Peyer's patch (tissue), 4 donors: ENCODE measurements around the gene CDC27. TPM values are rescaled to one million over a fixed set of nuclear protein-coding genes. Genes with fewer than 3 reads are reported as not detected.

ENCODE experiments used
- DNase-seq, 3 donors: peaks; one replicate each; pipeline ENCODE4 v3.0.0-alpha.2; 2017 to 2019
- H3K27ac ChIP-seq, 4 donors: fragments of 200-600 bp; sonication (generic); one replicate each; pipeline ENCODE4 v1.5.1; 2016 to 2019
- H3K27me3 ChIP-seq, 2 donors: fragments of 200-600 bp; sonication (generic); one replicate each; pipeline ENCODE4 v1.5.1; 2019
- H3K36me3 ChIP-seq, 3 donors: fragments of 200-600 bp; sonication (generic); one replicate each; pipeline ENCODE4 v1.5.1; 2016 to 2019
- H3K4me1 ChIP-seq, 4 donors: fragments of 200-600 bp; sonication (generic); one replicate each; pipeline ENCODE4 v1.5.1; 2016 to 2019
- H3K4me3 ChIP-seq, 4 donors: fragments of 200-600 bp; sonication (generic); 1 replicate in 3 of 4; 2 replicates in 1 of 4; pipeline ENCODE4 v1.5.1; 2016 to 2019; ENCODE audit warnings: mild to moderate bottlenecking in 1 of 4
- H3K9me3 ChIP-seq, 4 donors: fragments of 200-600 bp; sonication (generic); one replicate each; pipeline ENCODE4 v1.5.1; 2016 to 2019; ENCODE audit warnings: mild to moderate bottlenecking in 1 of 4
- POLR2A ChIP-seq, 2 donors: fragments of 450-650 bp; IDR thresholded peaks; one replicate each; pipeline ENCODE4 v1.5.1; 2017; ENCODE audit warnings: antibody characterized with exemption in 2 of 2, mild to moderate bottlenecking in 2 of 2, moderate library complexity in 2 of 2
- total RNA-seq, 4 donors: library from RNA; depleted of rRNA; stranded (reverse); fragments of >200 nt; gene quantifications; one replicate each; pipeline ENCODE4 v1.1.0, GENCODE V29; 2016
- TF ChIP-seq, protein P1 (sequence below), 6 experiments: fragments of 450-650 bp in 4 of 6; fragments of 200-600 bp in 2 of 6; sonication (generic) in 1 of 6; IDR thresholded peaks; one replicate each; pipeline ENCODE4 v1.5.1; 2017 to 2019; ENCODE audit warnings: antibody characterized with exemption in 6 of 6, mild to moderate bottlenecking in 3 of 6, moderate library complexity in 1 of 6

CDC27 gene
- total RNA-seq, 4 donors from 2014 or later = 29.9 to 72.6 (median 47.4) TPM

DNA sequence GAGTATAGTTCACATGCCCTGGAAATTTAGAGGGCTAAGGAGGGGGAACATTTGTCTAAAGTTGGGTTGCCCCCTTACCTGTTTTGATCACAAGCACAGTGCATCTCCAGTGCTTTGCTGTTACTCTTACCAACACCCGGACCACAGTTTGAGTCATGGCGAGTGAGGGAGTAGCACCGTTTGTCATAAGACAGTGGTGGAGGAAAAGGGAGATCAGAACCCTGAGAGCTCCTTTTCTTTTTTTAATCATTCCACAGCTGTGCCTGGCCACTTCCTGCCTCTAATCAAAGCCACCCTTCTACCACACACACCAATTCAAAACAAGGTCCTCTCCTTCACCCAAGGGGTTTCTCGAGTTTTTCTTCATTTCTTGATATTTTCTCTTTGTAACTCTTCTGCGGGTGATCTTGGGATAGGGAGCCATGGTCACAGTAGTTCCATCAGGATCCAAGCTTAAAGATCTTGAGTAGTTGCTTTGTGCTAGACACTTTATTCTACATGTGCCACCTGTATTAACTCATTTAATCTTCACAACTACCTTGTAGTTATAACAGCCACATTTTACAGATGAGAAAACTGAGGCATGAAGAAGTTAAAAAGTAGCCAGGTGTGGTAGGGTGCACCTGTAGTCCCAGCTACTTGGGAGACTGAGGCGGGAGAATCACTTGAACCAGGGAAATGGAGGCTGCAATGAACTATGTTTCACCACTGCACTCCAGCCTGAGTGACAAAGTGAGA, 15.1 kb upstream of the CDC27 start:
- Histone ChIP-seq H3K4me1 (peaks cover 0 to 25% (median 15%) of the 10 kb centered on the region in 4 donors), H3K27ac (peak overlapping the region; percentile 75 to 82 (median 77)), H3K4me3 (no peak overlapping the region), H3K27me3 (no peaks in the 10 kb centered on the region), H3K9me3 (no peaks in the 10 kb centered on the region), H3K36me3 (no peaks in the 10 kb centered on the region)
- TF ChIP-seq, protein P1, sequence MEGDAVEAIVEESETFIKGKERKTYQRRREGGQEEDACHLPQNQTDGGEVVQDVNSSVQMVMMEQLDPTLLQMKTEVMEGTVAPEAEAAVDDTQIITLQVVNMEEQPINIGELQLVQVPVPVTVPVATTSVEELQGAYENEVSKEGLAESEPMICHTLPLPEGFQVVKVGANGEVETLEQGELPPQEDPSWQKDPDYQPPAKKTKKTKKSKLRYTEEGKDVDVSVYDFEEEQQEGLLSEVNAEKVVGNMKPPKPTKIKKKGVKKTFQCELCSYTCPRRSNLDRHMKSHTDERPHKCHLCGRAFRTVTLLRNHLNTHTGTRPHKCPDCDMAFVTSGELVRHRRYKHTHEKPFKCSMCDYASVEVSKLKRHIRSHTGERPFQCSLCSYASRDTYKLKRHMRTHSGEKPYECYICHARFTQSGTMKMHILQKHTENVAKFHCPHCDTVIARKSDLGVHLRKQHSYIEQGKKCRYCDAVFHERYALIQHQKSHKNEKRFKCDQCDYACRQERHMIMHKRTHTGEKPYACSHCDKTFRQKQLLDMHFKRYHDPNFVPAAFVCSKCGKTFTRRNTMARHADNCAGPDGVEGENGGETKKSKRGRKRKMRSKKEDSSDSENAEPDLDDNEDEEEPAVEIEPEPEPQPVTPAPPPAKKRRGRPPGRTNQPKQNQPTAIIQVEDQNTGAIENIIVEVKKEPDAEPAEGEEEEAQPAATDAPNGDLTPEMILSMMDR (IDR thresholded peaks at IDR 0.05) = no peak
- TF ChIP-seq POLR2A (IDR thresholded peaks at IDR 0.05) = no peak
- peak in 2 of 3 donors; percentile 55 to 69 for DNase-seq

DNA sequence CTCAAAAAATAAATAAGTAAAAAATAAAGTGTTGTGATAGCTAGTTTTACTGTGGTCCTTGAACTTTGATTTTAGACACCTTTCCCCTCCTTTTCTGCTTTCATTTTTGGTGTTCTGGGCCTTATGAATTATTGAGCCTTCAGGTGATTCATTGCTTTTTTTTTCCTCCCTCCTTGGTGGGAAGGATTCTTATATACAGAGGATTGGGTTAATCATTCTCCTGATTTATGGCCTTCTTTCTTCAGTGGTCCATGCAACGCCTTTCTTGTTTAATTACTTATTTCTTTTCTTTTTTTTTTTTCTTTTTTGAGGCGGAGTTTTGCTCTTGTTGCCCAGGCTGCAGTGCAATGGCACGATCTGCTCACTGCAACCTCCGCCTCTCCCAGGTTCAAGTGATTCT, 12.1 kb upstream of the CDC27 start:
- DNase-seq = no peak
- no peak overlapping the region for H3K4me3 ChIP-seq
- H3K27me3 ChIP-seq = no peaks in the 10 kb centered on the region
- H3K36me3 ChIP-seq = no peaks in the 10 kb centered on the region
- TF ChIP-seq, protein P1 (IDR thresholded peaks at IDR 0.05) = peak in 1 of 6 experiments; percentile 7
- no peak for TF ChIP-seq POLR2A (IDR thresholded peaks at IDR 0.05)
- H3K4me1 ChIP-seq = peaks cover 0 to 24% (median 15%) of the 10 kb centered on the region in 4 donors
- no peaks in the 10 kb centered on the region for H3K9me3 ChIP-seq
- H3K27ac ChIP-seq = peak overlapping the region in 1 of 4 donors; percentile 49

DNA sequence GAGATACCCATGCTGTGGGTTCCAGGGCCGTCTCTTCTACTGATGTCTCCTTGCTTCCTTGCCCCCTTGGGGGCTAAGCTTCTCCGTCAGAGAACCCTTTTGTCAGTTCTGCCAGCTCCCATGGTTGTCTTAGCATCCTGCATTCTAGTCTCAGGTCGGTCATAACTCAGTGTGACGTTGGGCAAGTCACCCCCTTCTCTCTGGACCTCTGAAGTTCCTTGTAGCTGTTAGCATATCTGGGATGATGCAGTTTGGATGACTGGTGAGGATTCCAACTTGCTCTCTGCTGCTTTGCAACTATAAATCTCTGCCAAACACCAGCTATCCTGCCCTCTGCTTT, 11.2 kb upstream of the CDC27 start:
- no peak for TF ChIP-seq POLR2A (IDR thresholded peaks at IDR 0.05)
- TF ChIP-seq, protein P1 (IDR thresholded peaks at IDR 0.05) = no peak
- Histone ChIP-seq H3K27me3 (no peaks in the 10 kb centered on the region), H3K4me1 (peaks cover 0 to 15% (median 10%) of the 10 kb centered on the region in 4 donors), H3K27ac (peak overlapping the region; percentile 32 to 78 (median 52)), H3K4me3 (no peak overlapping the region), H3K36me3 (no peaks in the 10 kb centered on the region), H3K9me3 (no peaks in the 10 kb centered on the region)
- no peak for DNase-seq

DNA sequence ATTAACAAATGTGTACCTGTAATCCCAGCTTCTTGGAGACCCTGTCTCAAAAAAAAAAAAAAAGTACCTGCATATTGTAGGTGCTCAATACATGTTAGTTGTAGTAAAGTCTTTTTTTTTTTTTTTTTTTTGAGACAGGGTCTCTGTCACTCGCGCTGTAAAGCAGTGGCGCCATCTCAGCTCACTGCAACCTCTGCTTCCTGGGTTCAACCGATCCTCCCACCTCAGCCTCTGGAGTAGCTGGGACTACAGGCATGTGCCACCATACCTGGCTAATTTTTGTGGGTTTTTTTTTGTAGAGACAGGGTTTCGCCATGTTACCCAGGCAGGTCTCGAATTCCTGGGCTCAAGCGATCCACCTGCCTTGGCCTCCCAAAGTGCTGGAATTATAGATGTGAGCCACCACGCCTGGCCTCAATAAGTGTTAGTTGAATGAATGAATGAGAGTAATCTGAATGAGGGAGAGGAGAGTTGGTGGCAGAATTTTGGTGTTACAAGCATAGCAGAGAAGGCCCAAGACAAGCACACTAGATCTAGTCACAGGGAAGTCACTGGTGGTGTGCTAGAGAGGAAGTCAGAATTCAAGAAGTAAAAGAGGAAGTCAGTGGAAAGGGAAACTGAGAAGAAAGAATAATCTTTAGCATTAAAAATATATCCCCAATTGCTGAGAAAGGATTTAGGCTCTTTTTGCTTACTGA, 10.7 kb upstream of the CDC27 start:
- no peaks in the 10 kb centered on the region for H3K9me3 ChIP-seq
- TF ChIP-seq, protein P1 (IDR thresholded peaks at IDR 0.05) = no peak
- TF ChIP-seq POLR2A (IDR thresholded peaks at IDR 0.05) = no peak
- H3K4me3 ChIP-seq = no peak overlapping the region
- H3K4me1 ChIP-seq = peaks cover 0 to 14% (median 8%) of the 10 kb centered on the region in 4 donors
- no peak for DNase-seq
- H3K36me3 ChIP-seq = no peaks in the 10 kb centered on the region
- H3K27ac ChIP-seq = peak overlapping the region; percentile 32 to 78 (median 52)
- H3K27me3 ChIP-seq = no peaks in the 10 kb centered on the region

DNA sequence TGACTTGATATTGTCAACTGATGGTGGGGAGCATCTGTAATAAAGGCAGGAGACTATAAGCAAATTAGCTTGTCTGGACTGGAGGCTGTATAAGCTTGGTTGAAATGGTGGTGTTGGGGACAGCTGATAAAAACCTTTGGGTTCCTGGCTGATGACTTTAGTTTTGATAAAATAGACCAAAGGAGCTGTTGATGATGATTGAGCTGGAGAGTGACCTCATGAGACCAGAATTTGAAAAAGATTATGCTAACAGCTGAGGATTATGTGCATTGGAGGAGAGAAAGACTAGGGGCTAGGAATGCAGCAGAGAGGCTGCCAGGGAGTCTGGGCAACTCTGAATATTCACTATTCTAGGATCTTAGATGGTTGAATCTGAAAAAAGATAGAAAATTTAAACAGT, 8.7 kb upstream of the CDC27 start:
- H3K4me3 ChIP-seq = no peak overlapping the region
- no peak for DNase-seq
- H3K36me3 ChIP-seq = no peaks in the 10 kb centered on the region
- no peaks in the 10 kb centered on the region for H3K9me3 ChIP-seq
- no peaks in the 10 kb centered on the region for H3K4me1 ChIP-seq
- no peaks in the 10 kb centered on the region for H3K27me3 ChIP-seq
- TF ChIP-seq, protein P1 (IDR thresholded peaks at IDR 0.05) = no peak
- TF ChIP-seq POLR2A (IDR thresholded peaks at IDR 0.05) = no peak
- H3K27ac ChIP-seq = no peak overlapping the region
